Subcutaneous adipose tissue (tissue), 4 donors: Measurements from ENCODE around the gene MRPS6. TPM values are rescaled to one million over a fixed set of nuclear protein-coding genes. Genes with fewer than 3 reads are reported as not detected.

Source experiments
- CTCF ChIP-seq: fragments of 450-650 bp; IDR thresholded peaks from one replicate; pipeline ENCODE4 v1.5.1; 2016; ENCODE audit warnings: low read depth, mild to moderate bottlenecking, control low read depth, antibody characterized with exemption, moderate library complexity
- total RNA-seq, 4 donors: library from RNA; depleted of rRNA; stranded (reverse); fragments of >200 nt; gene quantifications; one replicate each; pipeline ENCODE4 v1.1.0, GENCODE V29; 2016

Gene MRPS6
- total RNA-seq, 4 donors from 2014 or later, result 32.8 to 88.1 (median 68.5) TPM

GRCh38 chr21:34072145-34073031 is 990 bp upstream of the MRPS6 start:
- TF ChIP-seq CTCF, result no peak

GRCh38 chr21:34073749-34074282 is 438 bp downstream of the MRPS6 start:
- no peak for TF ChIP-seq CTCF

- TF ChIP-seq CTCF, result no peak
Observed at GRCh38 chr21:34074283-34075090, 1.1 kb downstream of the MRPS6 start.

GRCh38 chr21:34075091-34075425 is 1.7 kb downstream of the MRPS6 start:
- TF ChIP-seq CTCF, result no peak

- no peak for TF ChIP-seq CTCF
Observed at GRCh38 chr21:34075760-34076660, 2.6 kb downstream of the MRPS6 start.

GRCh38 chr21:34076835-34077234 is 3.5 kb downstream of the MRPS6 start:
- no peak for TF ChIP-seq CTCF
